HepG2 (cell line): ENCODE results near the gene FKBP10. TPM values are rescaled to one million over a fixed set of nuclear protein-coding genes. Genes with fewer than 3 reads are reported as not detected.

Experiments
- ATAC-seq: fragments of 200-7000 bp; cut with Tn5 transposase; 3 replicates; pipeline ENCODE4 v1.9.1; 2020; ENCODE audit warnings: mild to moderate bottlenecking, moderate library complexity
- BruUV-seq: library from RNA; stranded (reverse); fragments of 400-500 nt; replicated peaks from 2 replicates; lab custom pipeline; 2021; lab: Mats Ljungman, UMichigan
- CTCF ChIA-PET: fragments of 300-600 bp; formaldehyde crosslinking; extraction: SDS; loops from one replicate; lab custom pipeline; 2021; ENCODE audit warnings: low total read pairs, inconsistent platforms, low intra/inter-chr PET ratio; lab: Yijun Ruan, JAX
- POLR2A ChIA-PET: fragments of 350-600 bp; sonication (Branson Sonifier 250); formaldehyde crosslinking; loops from one replicate; lab custom pipeline; 2020; ENCODE audit warnings: antibody characterized with exemption, inconsistent platforms; lab: Yijun Ruan, JAX
- DNase-seq: peaks from one replicate; pipeline ENCODE4 v3.0.0-alpha.2; 2015; ENCODE audit warnings: low spot score
- FAIRE-seq: peaks from 3 replicates; lab custom pipeline; 2011; peaks lifted over from hg19 to GRCh38; lab: Jason Lieb, UNC
- H2AFZ ChIP-seq: one replicate; pipeline ENCODE4 v1.6.1; 2011; ENCODE audit warnings: low read length, inconsistent platforms
- H3K27ac ChIP-seq: fragments of 300-600 bp; 3 replicates; pipeline ENCODE4 v1.8.0; 2011; ENCODE audit warnings: mixed run types, mild to moderate bottlenecking, mixed read lengths, low read length, inconsistent platforms; ENCODE audit not compliant: insufficient read depth; ENCODE audit errors: extremely low read length
- H3K27me3 ChIP-seq, 2 experiments: fragments of 200-600 bp in 1 of 2; 2 replicates in 1 of 2; 3 replicates in 1 of 2; pipeline versions ENCODE4 v1.6.0 to v1.8.0; 2011; ENCODE audit warnings: low read length in 2 of 2, mild to moderate bottlenecking in 2 of 2, moderate library complexity in 2 of 2, inconsistent platforms in 1 of 2; ENCODE audit not compliant: insufficient read depth in 2 of 2, control insufficient read depth in 1 of 2
- H3K36me3 ChIP-seq, 2 experiments: fragments of 200-600 bp in 1 of 2; replicated peaks in 1 of 2; 2 replicates in 1 of 2; 3 replicates in 1 of 2; pipeline versions ENCODE4 v1.5.1 to v1.8.0; 2011; ENCODE audit warnings: low read length in 2 of 2, inconsistent platforms in 1 of 2; ENCODE audit not compliant: insufficient read depth in 2 of 2, control insufficient read depth in 1 of 2
- H3K4me1 ChIP-seq: 2 replicates; pipeline ENCODE4 v1.5.1; 2012; ENCODE audit warnings: low read length, inconsistent platforms; ENCODE audit not compliant: insufficient read depth
- H3K4me2 ChIP-seq: 2 replicates; pipeline ENCODE4 v1.6.0; 2011; ENCODE audit warnings: low read depth, low read length, inconsistent platforms
- H3K4me3 ChIP-seq, 3 experiments: fragments of 200-600 bp in 1 of 3; sonication (generic), shearing (Covaris generic) in 1 of 3; replicated peaks in 1 of 3; 2 replicates each; pipeline ENCODE4 v1.5.1; 2011 to 2016; ENCODE audit warnings: low read length in 3 of 3, inconsistent platforms in 2 of 3, low read depth in 2 of 3, mild to moderate bottlenecking in 2 of 3, control low read depth in 1 of 3, mixed read lengths in 1 of 3; ENCODE audit not compliant: insufficient read depth in 1 of 3
- H3K79me2 ChIP-seq: one replicate; pipeline ENCODE4 v1.6.1; 2011; ENCODE audit warnings: low read length, inconsistent platforms; ENCODE audit not compliant: insufficient read depth
- H3K9ac ChIP-seq: 2 replicates; pipeline ENCODE4 v1.6.0; 2011; ENCODE audit warnings: mild to moderate bottlenecking, low read depth, low read length, inconsistent platforms; ENCODE audit not compliant: insufficient read depth
- H3K9me3 ChIP-seq: 2 replicates; pipeline ENCODE4 v1.5.1; 2012; ENCODE audit warnings: mild to moderate bottlenecking, low read length
- H4K20me1 ChIP-seq: 2 replicates; pipeline ENCODE4 v1.6.0; 2011; ENCODE audit warnings: inconsistent platforms, mild to moderate bottlenecking, low read length, moderate library complexity; ENCODE audit not compliant: insufficient read depth
- ARNT ChIP-seq: fragments of 450-650 bp; IDR thresholded peaks from 2 replicates; pipeline ENCODE4 v1.6.1; 2017
- ATF7-NPFF ChIP-seq: sonication (generic); formaldehyde crosslinking; IDR thresholded peaks from 2 replicates; pipeline ENCODE4 v1.8.1; 2023; ENCODE audit warnings: mild to moderate bottlenecking, low read depth, missing genetic modification reagents, moderate library complexity
- BORCS8-MEF2B ChIP-seq: sonication (generic); formaldehyde crosslinking; IDR thresholded peaks from 2 replicates; pipeline ENCODE4 v1.8.0; 2022; ENCODE audit warnings: mild to moderate bottlenecking, missing genetic modification reagents
- HIC2 ChIP-seq: sonication (generic); formaldehyde crosslinking; IDR thresholded peaks from 2 replicates; pipeline ENCODE4 v1.9.0; 2022; ENCODE audit warnings: low read depth, missing genetic modification reagents
- MTA1 ChIP-seq: sonication (generic); formaldehyde crosslinking; IDR thresholded peaks from 2 replicates; pipeline ENCODE4 v1.4.0; 2020; ENCODE audit warnings: missing genetic modification reagents, mild to moderate bottlenecking, borderline replicate concordance
- PAX8 ChIP-seq: sonication (generic); formaldehyde crosslinking; IDR thresholded peaks from 2 replicates; pipeline ENCODE4 v1.8.0; 2022; ENCODE audit warnings: mild to moderate bottlenecking, missing genetic modification reagents, borderline replicate concordance
- SAP130 ChIP-seq: IDR thresholded peaks from 2 replicates; pipeline ENCODE4 v1.6.1; 2016; ENCODE audit warnings: low read depth
- SMARCE1 ChIP-seq: fragments of 450-650 bp; IDR thresholded peaks from 2 replicates; pipeline ENCODE4 v1.6.1; 2017; ENCODE audit warnings: borderline replicate concordance
- STAG1 ChIP-seq: sonication (generic); formaldehyde crosslinking; IDR thresholded peaks from 2 replicates; pipeline ENCODE4 v1.4.0; 2020; ENCODE audit warnings: missing genetic modification reagents
- TOPORS ChIP-seq: sonication (generic); formaldehyde crosslinking; IDR thresholded peaks from 2 replicates; pipeline ENCODE4 v1.8.0; 2023; ENCODE audit warnings: mild to moderate bottlenecking, missing genetic modification reagents
- ZKSCAN1 ChIP-seq: fragments of 150-350 bp; IDR thresholded peaks from 2 replicates; pipeline ENCODE4 v1.6.1; 2014; ENCODE audit warnings: low read length
- ZNF343 ChIP-seq: sonication (generic); formaldehyde crosslinking; IDR thresholded peaks from 2 replicates; pipeline ENCODE4 v1.4.0; 2020; ENCODE audit warnings: mild to moderate bottlenecking, missing genetic modification reagents
- ZNF550 ChIP-seq: sonication (generic); formaldehyde crosslinking; IDR thresholded peaks from 2 replicates; pipeline ENCODE4 v1.4.0; 2020; ENCODE audit warnings: mild to moderate bottlenecking, missing genetic modification reagents, borderline replicate concordance
- ZNF660 ChIP-seq: sonication (generic); formaldehyde crosslinking; IDR thresholded peaks from 2 replicates; pipeline ENCODE4 v1.5.1; 2020; ENCODE audit warnings: mild to moderate bottlenecking, low read depth, missing genetic modification reagents, borderline replicate concordance
- ZNF746 ChIP-seq: sonication (generic); formaldehyde crosslinking; IDR thresholded peaks from 2 replicates; pipeline ENCODE4 v1.8.0; 2022; ENCODE audit warnings: mild to moderate bottlenecking, missing genetic modification reagents
- WGBS: methylation state at CpG from one replicate; pipeline ENCODE4 v1.1.6; 2017; ENCODE audit warnings: low lambda C conversion rate; 5-methylcytosine and 5-hydroxymethylcytosine counted together
- in situ Hi-C: cut with HindIII; loops from 2 replicates; pipeline ENCODE4 v1.10.0; 2017; ENCODE audit warnings: low pct_unique_long_range_greater_than_20kb; ENCODE audit not compliant: extremely low pct_ligation_motif_present
- intact Hi-C: fragments of 100-400 bp; cut with micrococcal nuclease; formaldehyde crosslinking; loops from one replicate; pipeline ENCODE4 v1.10.0; 2022; ENCODE audit not compliant: unreplicated experiment
- polyA plus RNA-seq, 8 experiments: library from polyadenylated mRNA; depleted of rRNA in 3 of 8; stranded (reverse) in 7 of 8; unstranded in 1 of 8; fragments of >200 nt; fragmentation: Illumina TruSeq in 4 of 8; extraction: Trizol in 4 of 8; gene quantifications; 2 replicates each; pipeline versions ENCODE4 v1.2.1 to v1.2.3, GENCODE V29; 2011 to 2016; ENCODE audit warnings: low read depth in 4 of 8, missing spikeins in 1 of 8, mixed read lengths in 1 of 8; ENCODE audit not compliant: insufficient read depth in 1 of 8
- total RNA-seq, 5 experiments: library from RNA; depleted of rRNA; stranded (reverse); fragments of >200 nt; fragmentation: Illumina TruSeq; extraction: Trizol; gene quantifications; 2 replicates each; pipeline ENCODE4 v1.2.3, GENCODE V29; 2016; ENCODE audit warnings: low read depth in 1 of 5
- TF ChIP-seq, protein P1 (sequence below): sonication (generic); formaldehyde crosslinking; IDR thresholded peaks from 2 replicates; pipeline ENCODE4 v1.8.0; 2022; ENCODE audit warnings: mild to moderate bottlenecking, missing genetic modification reagents, borderline replicate concordance

The FKBP10 gene
- total and polyA plus RNA-seq, 2 of the 13 experiments (the other 11 are each of a cell fraction or from before 2014, with no cell fraction given): 149 to 573 TPM

DNA sequence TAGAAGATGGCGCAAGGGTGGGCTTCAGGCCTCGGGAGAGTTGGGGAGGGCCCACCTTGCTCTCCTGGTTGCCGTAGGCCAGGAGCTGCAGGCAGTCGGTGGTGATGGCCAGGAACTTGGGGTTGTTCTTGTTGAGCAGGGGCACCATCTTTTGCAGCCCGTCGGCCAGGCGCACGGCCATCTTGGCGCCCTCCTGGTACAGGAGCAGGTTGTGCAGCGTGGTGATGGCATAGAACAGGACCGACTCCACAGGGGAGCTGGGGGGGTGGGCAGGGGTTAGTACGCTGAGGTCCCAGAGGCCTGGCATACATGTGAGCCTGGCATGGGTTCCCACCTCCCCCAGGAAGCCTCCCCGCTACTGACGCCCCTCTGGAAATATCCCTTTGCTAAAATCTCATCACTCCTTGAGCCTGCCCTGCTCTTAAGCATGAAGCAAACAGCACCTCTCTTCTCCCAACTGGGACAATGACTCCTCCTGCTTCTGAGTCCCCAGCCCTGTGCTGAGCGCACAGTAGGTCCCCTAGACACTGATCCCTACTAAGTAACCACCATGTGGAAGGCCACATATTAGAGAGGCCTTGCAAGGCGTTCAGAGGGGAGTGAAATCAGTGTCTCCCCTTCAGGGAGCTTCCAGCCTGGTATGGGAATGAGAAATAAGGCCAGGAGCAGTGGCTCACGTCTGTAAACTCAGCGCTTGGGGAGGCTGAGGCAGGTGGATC is 45.3 kb upstream of the FKBP10 start:
- ChIA-PET POLR2A (no interaction called here), CTCF (no interaction called here)
- Histone ChIP-seq H2AFZ (no peak overlapping the region), H4K20me1 (no peaks in the 10 kb centered on the region), H3K9ac (no peak overlapping the region), H3K4me1 (peaks cover 11% of the 10 kb centered on the region), H3K36me3 (peaks cover 35 to 73% of the 10 kb centered on the region in 2 experiments), H3K27me3 (no peaks in the 10 kb centered on the region), H3K27ac (no peak overlapping the region), H3K4me2 (no peak overlapping the region), H3K4me3 (no peak overlapping the region), H3K9me3 (no peaks in the 10 kb centered on the region), H3K79me2 (no peaks in the 10 kb centered on the region)
- in situ Hi-C loops (no loop called here), intact Hi-C loops (no loop called here)
- 97% methylated on average over 13 of the region's 18 CpGs for WGBS
- no peak for FAIRE-seq
- no TSS peak for BruUV-seq
- no peak for DNase-seq
- TF ChIP-seq ZNF343 (CRISPR knock-in tag): no peak
- TF ChIP-seq MTA1 (CRISPR knock-in tag): no peak
- TF ChIP-seq SMARCE1: no peak
- no peak for TF ChIP-seq PAX8 (CRISPR knock-in tag)
- TF ChIP-seq HIC2 (CRISPR knock-in tag): no peak
- TF ChIP-seq, protein P1, sequence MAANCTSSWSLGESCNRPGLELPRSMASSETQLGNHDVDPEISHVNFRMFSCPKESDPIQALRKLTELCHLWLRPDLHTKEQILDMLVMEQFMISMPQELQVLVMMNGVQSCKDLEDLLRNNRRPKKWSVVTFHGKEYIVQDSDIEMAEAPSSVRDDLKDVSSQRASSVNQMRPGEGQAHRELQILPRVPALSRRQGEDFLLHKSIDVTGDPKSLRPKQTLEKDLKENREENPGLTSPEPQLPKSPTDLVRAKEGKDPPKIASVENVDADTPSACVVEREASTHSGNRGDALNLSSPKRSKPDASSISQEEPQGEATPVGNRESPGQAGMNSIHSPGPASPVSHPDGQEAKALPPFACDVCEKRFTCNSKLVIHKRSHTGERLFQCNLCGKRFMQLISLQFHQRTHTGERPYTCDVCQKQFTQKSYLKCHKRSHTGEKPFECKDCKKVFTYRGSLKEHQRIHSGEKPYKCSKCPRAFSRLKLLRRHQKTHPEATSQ: no peak
- no peak for TF ChIP-seq ARNT
- TF ChIP-seq TOPORS: no peak
- TF ChIP-seq ATF7-NPFF (CRISPR knock-in tag): no peak
- TF ChIP-seq ZNF746 (CRISPR knock-in tag): no peak
- no peak for TF ChIP-seq ZNF550
- peak; percentile 97 for TF ChIP-seq ZKSCAN1
- TF ChIP-seq STAG1 (CRISPR knock-in tag): no peak
- TF ChIP-seq ZNF660 (CRISPR knock-in tag): no peak
- 0 out of 2 replicates have a peak, but pooled peaks have one; percentile 12 for TF ChIP-seq BORCS8-MEF2B (CRISPR knock-in tag)
- TF ChIP-seq SAP130: no peak
- no peak for ATAC-seq
